LoVo (cell line): ENCODE measurements around the gene NUDT15.
"Not testable (repeated sequence)": the region's sequence is repeated elsewhere in the genome, so short reads cannot be mapped to it uniquely, and the experiment has no call there.

Experiments used
- DNase-seq: peaks from one replicate; pipeline ENCODE4 v3.0.0-alpha.2; 2016; ENCODE audit warnings: low spot score

The NUDT15 gene

GRCh38 chr13:48043789-48044503 lies 6.4 kb downstream of the NUDT15 start:
- DNase-seq: no peak

DNA sequence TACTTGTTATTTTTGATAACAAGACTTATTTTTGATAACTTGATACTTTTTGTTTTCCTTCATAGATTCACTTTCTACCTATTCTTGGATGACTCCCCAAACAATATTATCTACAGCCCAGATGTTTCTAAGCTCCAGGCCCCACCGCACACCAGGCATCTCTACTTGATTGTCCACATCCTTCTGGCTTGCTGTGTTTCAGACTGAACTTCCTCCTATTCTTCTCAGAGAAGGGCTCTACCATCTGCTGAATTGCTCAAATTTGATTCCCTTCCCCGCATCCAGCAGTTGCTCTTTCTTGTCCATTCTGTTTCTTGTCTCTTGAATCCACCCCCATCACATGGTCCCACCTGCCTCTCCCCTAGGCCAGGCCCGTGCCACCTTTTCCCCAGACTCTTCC lies 13.0 kb downstream of the NUDT15 start:
- DNase-seq: no peak

- no peak for DNase-seq
Measured at GRCh38 chr13:48054601-48055000, 17.1 kb downstream of the NUDT15 start.

- no peak for DNase-seq
Measured at GRCh38 chr13:48055712-48056111, 18.2 kb downstream of the NUDT15 start.

GRCh38 chr13:48058536-48058935 lies 21.0 kb downstream of the NUDT15 start:
- not testable (repeated sequence) for DNase-seq

GRCh38 chr13:48059951-48060350 lies 22.4 kb downstream of the NUDT15 start:
- not testable (repeated sequence) for DNase-seq

- peak; percentile 77 for DNase-seq
Measured at GRCh38 chr13:48066310-48066989, 28.9 kb downstream of the NUDT15 start.

- DNase-seq: no peak
Measured at GRCh38 chr13:48068036-48068435, 30.5 kb downstream of the NUDT15 start.

- DNase-seq: no peak
Measured at GRCh38 chr13:48068952-48069351, 31.4 kb downstream of the NUDT15 start.

DNA sequence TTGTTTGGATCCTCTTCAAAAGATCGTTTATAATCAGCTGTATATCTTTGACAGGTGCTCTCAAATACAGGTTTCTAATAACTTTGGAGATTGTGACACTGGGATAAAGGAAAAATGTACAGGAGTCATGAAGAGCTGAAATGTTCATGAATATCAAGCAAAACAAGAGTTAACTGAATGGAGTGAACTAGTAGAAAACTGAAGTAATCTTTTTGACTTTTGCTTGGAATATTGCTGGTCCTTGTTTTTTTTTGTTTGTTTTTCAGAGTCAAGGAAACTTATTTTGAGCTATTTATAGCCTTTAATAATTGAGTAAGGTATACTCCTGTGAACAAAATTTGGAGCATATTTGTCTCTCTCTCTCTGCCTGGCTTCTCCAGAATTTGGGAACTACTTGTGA lies 32.0 kb downstream of the NUDT15 start:
- DNase-seq: no peak

DNA sequence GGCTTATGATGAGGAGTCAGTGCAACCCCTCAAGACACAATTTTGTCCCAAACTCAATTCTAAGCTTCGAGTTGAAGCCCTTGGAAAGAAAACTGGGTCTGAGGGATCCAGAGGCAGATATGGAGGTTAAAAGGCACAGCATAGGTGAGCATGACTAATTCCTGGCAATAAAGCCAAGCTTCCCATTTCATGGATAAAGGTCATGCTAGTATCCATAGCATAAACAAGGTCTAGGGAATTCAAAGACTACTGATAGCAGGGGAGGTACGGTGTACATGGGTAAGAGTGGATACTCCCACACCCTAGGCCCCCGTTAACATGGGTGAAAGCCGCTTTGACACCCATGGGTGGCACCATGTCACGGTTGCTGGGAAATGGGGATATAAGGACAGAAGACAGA lies 33.4 kb downstream of the NUDT15 start:
- no peak for DNase-seq

GRCh38 chr13:48072304-48072703 lies 34.8 kb downstream of the NUDT15 start:
- no peak for DNase-seq

DNA sequence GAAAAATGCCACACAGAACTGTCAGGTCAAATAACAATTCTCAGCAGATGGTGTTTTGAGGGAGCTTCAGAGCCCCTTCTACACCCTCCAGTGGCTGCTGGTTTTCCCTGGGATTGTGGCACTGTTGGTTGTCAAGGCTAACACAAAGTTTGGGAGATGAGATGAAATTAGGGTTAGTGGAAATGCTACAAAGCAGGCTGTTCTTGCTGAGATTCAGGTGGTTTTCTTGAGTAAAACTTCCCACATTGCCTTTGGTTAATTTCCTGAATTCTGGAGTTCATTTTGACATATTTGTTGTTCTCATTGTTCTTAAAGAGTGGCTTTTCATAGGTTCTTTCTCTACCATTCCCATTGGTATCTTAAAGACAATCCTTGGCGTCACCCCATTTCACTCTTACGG lies 35.3 kb downstream of the NUDT15 start:
- no peak for DNase-seq

- DNase-seq: no peak
Measured at GRCh38 chr13:48074006-48074405, 36.5 kb downstream of the NUDT15 start.

DNA sequence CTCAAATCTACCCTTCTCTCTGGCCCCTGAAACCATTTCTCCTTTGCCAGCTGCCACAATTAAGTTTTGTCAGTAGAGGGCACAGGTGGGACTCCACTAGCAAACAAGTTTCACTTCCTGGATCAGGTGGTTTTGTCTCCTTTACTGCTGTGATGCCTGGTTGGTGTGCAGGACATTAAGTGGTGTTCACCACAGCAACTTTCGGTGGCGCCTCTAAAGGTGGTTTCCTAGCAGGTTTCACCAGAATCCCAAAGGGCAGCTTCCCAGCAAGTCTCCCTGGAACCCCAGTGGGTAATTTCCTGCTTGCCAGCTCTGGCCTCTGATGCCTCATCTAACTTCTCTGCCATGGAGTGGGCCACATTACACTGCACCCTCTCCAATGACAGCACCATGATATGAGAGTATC lies 40.7 kb downstream of the NUDT15 start:
- DNase-seq: no peak

GRCh38 chr13:48081739-48082138 lies 44.2 kb downstream of the NUDT15 start:
- DNase-seq: no peak

- no peak for DNase-seq
Measured at GRCh38 chr13:48086272-48086671, 48.7 kb downstream of the NUDT15 start.

- no peak for DNase-seq
Measured at GRCh38 chr13:48093588-48093987, 56.1 kb downstream of the NUDT15 start.

GRCh38 chr13:48094404-48094780 lies 56.9 kb downstream of the NUDT15 start:
- no peak for DNase-seq

- DNase-seq: peak; percentile 93
Measured at GRCh38 chr13:48094781-48095502, 57.4 kb downstream of the NUDT15 start, which contains the start of gene MED4. TSS of gene MED4 (minus strand) at chr13:48095104. CDS start at chr13:48095078, 26 bp downstream.

DNA sequence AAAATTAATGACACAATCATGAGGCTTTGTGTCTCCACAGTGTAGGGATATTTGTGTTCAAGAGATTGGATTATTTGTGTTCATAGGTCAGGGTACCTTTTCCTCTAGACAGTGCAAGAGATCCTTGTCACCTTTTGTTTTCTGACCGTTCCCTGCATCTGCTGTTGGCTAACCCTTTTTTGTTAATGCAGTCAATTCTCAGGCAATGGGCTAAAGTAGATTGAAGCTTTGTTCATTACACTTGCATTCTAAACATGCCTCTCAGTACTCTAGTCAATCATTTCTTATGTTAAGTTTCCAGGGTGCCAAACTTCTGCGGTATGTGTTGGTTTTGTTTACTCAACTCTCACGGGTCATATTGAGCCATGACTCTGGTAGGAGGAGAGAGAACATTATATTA lies 59.1 kb downstream of the NUDT15 start:
- DNase-seq: no peak
